GM18867 (cell line): Measurements from ENCODE around the gene GNAS-AS1.

Experiments
- ATAC-seq: cut with Tn5 transposase; IDR thresholded peaks from one replicate; pipeline ENCODE4 v1.9.1; 2021; ENCODE audit warnings: mild to moderate bottlenecking, moderate library complexity; ENCODE audit not compliant: unreplicated experiment

The GNAS-AS1 gene

DNA sequence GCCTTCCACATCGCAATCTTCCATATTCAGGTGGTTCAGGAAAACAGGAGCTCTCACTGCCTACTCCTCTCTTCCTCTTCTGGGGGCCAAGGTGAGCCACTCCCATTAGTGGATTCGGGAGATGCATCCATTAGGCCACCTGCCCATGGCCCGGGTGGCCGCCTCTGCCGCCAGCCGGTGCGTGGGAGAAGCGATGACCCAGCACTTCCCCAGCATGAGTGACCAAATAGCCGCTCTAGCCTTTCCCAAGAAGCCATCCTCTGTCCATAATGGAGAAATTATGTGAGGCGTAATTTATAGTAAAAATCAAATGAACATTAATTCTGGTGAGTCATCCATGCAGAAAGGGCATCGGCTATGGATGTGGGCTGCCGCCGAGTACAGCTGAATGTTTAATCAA lies 39.4 kb downstream of the GNAS-AS1 start:
- no peak for ATAC-seq

DNA sequence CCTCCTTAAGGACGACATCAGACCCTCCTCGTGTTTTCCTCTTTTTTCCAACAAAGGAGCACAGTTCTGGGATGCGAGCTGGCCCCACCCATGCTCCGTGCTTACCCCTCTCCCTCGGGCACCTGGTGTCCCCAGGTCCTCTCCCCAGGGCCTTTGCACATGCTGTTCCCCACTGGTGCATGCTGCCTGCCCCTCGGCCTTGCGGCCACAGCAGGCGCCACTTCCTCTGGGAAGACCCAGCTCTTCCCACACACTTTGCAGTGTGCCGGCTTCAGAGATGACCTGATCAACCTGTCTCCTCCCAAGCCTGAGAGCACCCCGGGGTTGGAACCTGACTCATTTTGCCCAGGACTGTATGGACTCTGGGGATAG lies 39.8 kb downstream of the GNAS-AS1 start:
- ATAC-seq = no peak

DNA sequence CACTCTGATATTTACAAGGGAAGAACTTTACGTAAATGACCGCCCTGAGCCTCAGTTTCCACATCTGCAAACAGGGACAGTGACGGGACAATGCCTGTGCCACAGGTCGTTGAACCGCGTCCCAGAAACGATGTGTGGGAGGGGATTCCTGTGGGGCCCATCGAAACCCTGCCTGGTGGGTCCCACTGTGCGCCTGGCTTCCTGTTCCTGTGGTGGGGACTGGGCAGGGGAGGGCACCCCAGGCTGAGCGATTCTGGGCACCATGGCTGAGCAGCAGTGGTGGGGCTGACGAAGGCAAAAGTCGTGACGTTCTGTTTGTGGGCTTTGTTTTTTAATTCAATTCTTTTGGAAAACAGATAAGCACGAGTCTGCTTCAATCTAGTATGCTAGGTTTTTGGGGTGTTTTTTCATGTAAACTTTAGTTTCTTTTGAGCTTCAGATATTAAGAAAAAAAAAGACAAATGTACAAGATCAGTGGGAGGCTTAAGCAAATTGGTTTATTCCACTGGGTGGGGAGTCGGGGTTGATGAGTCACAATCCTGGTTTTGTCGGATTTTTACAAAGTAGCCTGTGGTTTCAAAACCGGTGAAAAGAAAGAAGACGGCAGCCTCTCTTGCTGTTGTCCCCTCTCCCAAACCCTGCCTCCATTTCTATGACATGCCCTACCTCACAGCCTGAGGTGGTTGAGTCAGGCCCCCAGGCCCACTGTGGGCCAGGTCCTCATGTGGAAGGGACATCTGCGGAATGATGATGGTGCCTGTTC lies 40.4 kb downstream of the GNAS-AS1 start:
- no peak for ATAC-seq

DNA sequence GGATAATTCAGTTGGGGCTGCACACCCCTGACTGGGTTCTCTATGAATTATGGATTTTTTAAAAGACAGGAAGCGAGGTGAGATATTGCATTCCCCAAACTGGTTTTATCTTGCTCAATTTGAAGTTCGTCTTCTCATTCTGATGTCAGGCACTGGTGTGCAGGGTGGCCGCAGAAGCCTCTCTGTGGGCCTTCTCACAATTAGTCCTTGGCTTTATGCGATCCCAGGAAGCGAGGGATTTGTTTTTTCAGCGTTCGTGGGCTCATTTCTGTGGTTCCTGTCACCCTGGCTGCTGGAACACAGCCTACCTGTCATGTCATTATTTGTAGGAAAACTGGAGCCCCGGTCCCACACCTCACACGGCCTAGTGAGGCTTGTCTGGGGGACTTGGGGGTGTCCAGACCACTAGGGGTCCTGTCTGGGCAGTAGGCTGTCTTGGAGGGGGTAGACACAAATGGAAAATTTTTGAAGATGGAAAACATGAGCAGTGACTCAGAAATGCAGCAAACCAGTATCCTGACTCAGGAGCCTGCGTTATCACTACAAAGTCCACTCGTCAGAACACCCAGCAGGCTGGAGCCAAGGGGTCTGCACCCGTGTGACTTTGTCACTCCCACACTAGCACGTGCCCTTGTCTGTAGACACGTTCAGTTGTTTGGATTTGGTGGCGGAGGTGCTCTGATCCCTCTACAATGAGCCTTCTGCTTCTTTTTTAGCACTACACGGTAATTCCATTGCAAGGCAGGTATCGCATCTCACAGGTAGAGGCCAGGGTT lies 42.2 kb downstream of the GNAS-AS1 start:
- no peak for ATAC-seq

DNA sequence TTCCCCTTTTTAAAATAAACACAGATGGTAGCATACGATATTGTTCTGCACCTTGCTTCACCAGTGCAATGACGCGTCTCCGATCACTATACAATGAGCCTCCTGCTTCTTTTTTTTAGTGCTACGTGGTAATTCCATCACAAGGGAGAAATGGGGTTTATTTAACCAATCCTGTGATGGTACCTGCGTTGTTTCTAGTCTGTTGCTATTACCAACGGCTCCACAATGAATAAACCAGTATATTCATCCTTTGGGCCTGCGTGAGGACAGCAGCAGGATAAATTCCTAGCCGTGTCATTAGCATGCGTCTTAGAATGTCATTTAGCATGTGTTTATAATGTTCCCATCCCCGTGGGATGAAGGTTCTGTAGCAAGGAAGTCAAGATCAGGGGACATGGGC lies 42.9 kb downstream of the GNAS-AS1 start:
- ATAC-seq = no peak

DNA sequence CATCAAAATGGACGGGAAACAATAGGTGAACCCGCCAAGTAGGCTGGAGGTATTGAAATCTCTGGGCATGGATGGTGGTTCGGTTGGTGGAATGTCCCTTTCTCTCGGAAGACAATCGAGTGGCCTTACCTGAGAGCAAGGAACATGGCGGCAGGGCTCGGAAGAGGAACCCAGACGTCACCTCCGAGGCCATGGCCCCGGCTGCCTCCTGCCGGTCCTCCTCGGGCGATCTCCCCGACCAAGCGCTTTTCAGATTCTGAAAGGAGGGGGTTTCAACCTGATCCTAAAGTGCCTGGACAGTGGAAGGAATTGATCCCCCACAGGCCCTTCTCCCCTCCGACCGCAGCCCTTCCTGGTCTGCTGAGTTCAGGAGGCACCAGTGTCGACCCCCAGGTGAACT lies 47.2 kb downstream of the GNAS-AS1 start:
- no peak for ATAC-seq

DNA sequence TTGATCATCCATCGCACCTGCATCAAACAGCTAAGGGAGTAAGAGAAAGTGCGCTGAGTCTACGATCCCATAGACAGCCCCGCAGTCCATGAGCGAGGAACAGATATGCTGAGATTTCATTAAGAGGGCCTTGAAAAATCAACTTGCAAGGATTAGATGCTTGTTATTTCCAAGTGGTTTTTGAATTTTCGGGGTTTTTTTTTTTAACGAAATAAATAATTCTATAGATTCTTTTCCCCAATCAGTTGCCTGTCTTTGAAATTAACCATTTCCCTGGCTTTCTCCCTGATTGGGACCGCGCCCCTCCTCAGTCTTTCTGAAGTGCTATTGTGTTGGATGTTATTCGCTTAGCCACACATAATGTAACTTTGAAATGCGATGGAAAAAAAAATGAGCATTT lies 48.6 kb downstream of the GNAS-AS1 start:
- ATAC-seq = no peak

DNA sequence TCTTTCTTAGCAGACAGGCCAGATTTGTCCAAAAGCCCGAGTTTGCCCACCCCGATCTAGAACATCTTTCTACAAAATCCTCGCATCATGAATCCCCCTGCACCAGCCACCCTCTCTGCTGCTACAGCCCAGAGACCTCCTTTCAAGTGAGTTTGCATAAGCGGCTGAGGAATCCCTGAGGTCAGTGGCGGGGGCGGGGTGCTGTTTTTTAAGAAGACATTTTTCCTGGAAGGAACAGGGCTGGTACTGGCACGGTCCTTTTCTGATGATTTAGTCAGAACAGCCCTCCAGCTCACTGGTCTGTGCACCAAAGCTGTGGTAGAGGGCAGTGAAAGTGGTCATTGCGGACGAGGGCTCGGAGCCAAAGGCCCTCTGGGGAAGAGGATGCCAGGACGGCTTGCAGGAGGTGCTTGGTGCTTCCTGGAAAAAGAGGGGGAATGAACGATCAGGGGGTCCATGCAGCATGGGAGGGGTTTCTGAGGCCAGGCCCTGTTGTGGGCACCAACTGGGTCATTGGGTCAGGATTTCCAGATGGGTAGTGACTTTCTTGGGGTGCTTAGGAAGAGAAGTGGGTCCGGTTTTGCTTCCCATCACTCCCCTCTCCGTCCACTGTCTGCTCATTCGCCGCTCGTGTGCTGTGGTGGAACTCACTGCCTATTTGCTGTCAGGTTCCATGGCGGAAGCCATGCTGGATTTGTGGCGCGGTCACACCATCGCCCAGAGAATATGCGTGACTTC lies 50.4 kb downstream of the GNAS-AS1 start:
- ATAC-seq = no peak

DNA sequence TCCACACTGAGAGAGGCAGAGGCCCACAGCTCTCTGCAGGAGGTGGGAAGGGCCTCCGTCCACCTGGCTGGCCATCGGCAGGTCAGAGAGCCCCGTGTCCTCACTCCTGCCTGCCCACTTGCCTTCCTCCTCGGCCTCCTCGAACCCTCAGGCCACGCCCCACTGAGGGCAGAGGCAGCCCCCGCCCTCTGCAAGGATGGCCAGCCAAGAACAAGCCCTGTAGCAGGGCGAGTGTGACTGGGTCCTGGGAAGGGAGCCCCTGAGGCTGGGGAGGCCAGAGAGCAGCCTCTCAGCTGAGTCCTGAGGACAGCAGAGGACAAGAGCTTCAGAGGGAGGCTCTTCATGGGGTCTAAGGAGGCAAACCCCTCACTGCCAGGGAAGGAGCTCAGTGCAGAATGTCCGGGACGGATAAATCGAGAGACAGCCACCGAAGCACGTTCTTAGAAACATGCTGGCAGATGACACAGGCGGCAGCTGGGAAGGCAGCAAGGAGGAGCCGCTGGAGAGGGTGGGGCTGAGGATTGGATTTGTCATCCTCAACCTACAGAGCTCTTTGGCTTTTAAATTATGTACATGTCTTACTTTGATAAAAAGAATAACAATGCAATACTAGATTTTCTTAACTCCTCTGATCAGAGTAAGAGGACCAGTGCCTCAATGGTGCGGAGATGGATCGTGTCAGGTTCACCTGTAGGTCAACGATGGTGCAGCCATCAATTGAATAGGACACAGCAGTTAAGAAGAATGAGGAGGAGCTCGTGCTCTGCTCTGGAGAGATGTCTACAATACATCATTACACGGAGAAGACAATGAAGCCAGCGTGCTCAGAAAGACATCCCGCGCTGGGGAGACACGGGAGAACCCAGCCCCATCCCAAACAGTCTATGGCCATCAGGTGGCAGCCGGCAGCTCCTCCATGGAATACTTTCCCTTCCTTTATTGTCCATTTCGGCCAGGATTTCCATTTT lies 53.0 kb downstream of the GNAS-AS1 start:
- no peak for ATAC-seq

DNA sequence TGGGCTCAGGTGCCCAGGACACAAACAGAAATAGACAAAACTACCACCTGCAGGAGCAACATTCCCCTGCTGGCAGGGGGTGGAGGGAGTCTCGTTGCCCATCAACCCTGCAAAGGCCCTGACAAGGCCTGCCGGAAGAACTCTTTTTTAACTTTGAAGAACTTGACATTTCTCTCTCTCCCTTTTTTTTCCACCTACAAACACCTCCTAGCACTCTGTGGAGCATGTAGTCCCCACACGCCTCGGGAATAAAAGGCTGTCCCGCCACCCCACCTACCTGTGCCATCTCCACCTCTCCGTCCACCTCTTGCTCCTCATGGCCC lies 54.8 kb downstream of the GNAS-AS1 start:
- ATAC-seq = no peak

DNA sequence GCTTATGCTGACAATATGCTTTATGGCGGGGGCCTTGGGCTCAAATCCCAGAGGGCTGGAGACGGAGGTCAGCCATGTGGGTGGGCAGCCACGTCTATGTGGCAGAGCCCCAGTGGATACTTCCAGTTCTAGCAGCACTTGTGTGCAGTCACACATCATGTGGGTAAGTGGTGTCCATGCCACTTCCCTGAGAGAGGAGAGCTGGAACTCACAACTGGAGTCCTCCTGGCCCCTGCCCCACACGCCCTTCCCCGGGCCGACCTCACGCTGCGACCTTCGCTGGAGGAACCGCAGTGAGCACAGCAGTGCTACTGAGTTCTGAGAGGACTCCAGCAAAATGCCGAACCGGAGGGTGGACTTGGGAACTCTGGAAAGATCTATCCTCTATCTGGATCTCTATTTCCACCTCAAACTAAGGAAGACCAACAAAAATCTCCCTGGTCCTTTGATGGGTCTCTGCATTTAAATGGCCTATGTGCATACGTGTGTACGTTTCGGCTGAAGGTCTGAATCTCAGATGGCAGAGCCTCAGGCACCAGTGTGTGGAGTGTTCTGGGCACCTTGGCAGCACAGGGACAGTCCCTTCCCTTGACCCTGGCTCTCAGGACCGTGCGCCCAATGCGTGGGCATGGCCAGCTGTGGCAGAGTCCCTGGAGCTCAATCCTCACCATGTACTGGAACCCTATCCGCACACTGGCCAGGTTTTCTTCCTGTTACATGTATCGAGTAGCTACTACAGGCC lies 55.4 kb downstream of the GNAS-AS1 start:
- ATAC-seq = no peak

DNA sequence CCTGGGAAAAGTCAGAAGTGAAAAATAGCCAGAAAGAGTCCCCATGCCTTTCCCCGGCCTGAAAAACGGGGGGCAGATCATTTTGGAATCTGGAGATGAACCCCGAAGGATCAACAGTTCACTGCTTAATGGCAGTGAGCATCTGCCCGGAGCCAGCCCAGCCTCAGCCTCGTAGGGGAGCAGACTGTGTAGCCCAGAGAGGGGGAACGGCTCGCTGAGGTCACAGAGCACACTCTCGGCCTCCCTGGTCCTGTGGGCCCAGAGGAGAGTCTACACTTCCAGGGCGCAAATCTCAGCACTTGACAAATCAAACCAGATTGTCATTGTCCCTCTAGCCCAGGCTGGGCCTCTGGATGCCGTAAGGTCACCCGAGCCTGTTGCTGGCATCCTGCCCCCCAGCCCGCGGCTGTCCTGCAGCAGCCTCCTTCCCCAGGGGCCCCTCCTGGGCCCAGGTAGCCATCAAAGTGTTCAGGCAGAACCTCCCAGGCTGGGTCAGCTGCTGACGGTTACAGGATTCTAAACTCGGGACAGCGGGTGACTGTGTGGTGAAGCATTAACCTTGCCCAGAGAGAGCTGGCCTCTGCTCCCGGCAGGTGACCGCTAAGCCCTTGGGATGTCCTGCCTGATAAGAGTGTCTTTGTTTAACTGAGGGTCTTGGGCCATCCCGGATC lies 56.1 kb downstream of the GNAS-AS1 start:
- ATAC-seq = no peak

DNA sequence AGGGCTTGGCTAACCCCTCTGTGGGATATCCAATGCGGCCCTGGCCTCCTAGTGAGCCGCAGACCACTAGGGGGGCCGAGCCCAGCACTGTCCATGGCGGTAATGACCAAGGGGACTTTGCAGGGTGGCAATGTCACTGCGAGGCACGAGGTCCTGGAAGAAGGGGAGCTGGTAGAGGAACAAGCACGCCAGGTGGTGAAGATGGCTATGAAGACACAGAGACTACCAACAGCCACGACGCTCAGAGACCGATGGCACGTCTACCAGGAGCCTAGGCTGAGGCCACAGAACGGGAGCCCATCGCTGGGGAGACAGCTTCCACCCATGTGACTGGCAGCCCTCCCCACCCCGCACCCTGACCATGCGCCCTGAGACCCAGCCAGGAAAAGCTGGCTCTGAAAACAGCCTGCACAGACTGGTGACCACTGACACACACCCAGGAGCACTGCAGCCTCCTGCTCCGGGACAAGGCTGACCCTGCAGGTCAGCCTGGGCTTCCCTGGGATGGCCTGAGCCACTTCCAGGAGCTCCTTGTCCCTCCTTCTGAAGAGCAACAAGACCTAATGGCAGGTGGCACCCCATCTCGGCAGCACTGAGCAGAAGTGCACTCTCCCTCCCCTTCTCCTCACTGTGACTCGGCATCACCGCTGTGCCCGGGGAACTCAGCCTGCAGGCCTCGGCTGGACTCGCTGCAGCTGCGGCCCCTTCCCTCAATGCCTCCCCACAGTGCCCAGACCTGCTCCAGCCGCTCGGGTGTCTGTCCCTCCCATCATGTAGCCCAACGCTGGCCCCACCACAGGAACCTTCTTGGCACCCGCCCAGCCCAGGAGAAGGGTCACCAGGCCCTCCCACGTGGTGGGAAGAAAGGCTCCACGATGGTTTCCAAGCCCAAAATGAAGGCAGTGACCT lies 56.9 kb downstream of the GNAS-AS1 start:
- no peak for ATAC-seq

DNA sequence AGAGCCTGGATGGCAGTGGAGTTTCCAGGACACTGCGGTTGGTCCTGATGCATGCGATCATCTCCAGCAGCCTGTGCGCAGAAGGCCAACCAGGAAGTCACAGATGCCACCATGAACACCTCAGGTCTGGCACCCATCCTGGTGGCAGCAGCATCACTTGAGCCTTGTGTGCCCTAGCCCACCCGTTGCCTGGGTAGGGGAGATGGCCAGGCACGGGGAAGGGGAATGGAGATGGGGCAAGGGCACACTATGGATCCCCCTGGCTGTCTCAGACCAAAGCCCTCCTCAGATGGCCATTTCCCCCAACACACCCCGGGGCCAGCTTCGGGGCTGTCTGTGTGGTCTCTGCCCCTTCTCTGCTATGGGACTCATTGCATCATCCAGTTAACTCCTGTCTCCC lies 58.3 kb downstream of the GNAS-AS1 start:
- no peak for ATAC-seq

DNA sequence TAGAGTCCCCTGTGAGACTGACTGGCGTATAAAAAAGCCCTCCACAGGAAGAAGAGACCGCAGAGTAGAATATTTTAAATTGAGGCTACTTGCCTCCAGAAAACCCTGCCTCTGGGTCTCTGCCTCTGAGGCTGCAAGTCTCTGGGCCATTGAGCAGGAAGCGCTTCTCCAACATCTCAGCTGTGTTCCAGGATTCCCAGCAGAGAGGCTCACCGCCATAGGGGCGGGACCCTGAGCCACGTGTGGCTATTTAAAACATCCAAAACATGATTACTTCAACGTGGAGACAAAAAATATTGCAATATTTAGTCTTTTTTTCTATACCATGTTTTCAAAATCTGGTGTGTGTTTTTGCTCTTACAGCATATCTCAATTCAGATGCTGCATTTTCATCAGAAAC lies 59.4 kb downstream of the GNAS-AS1 start:
- no peak for ATAC-seq

DNA sequence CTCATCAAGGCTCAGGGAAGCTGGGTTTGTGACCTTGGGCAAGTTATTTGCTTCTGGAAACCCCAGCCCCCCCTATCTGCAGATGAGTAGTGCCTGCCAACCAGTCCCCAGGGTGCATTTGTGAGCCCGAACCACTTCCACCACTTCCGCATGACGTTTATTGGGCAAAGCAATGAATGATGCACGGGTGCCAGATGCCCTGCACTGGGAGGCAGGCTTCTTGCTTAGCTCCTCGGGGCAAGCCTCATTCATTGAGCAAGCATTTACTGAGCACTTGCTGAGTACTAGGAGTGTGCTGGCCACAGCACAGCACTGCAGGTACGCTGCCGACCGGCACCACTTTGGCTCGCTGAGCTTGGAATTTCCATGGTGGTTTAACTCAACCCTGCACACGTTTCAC lies 60.2 kb downstream of the GNAS-AS1 start:
- ATAC-seq = no peak

DNA sequence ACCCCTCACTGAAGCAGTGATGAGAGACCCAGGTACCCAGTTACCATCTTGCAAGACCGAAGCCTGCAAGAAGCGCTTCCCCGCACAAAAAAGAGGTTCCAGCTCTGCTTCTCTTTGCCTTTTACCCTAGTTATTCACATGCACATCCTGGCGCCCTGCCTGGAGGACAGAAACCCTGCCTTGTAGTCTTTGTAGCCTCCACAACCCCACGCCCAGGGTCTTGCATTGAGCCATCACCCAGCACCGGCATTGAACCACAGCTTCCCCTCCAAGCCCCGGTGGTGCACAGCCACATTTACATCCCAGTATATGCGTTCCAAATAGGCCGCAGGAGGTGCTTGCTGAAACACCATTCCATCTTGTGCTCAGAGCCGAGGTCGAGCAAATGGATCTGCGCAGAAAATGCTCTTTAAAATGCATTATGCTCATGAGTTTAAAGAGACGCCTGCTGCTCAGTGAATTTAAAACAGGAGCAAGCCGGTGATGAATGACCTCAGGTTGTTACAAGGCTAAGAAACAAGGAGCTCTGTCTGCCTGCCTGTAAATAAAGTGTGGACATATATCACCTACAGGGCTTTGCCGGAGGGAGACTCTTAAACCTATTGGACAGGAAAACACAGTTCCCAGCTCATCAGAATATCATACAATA lies 61.7 kb downstream of the GNAS-AS1 start:
- ATAC-seq = no peak
